ENCODE data around the gene CIDEC.
"Not testable (repeated sequence)": the region's sequence is repeated elsewhere in the genome, so short reads cannot be mapped to it uniquely, and the experiment has no call there.

The CIDEC gene

GRCh38 chr3:9864200-9864927 is 15.7 kb downstream of the CIDEC start:
- Histone ChIP-seq H3K36me3 (ENCODE audit: control insufficient read depth, insufficient read depth, low read length) (no peaks in the 10 kb centered on the region), H3K27me3 (ENCODE audit: control insufficient read depth, insufficient read depth, low read length) (no peaks in the 10 kb centered on the region), H3K9ac (ENCODE audit: low read length) (no peak overlapping the region), H3K4me3 (ENCODE audit: low read length) (peak overlapping the region; percentile 41), H3K27ac (ENCODE audit: low read depth, low read length) (peak overlapping the region; percentile 89), H3K4me1 (ENCODE audit: control insufficient read depth, insufficient read depth, low read length) (peaks cover 22% of the 10 kb centered on the region)

GRCh38 chr3:9863058-9863772 is 16.8 kb downstream of the CIDEC start:
- H3K4me3 ChIP-seq (ENCODE audit: low read length), result peak overlapping the region; percentile 41
- no peak overlapping the region for H3K9ac ChIP-seq (ENCODE audit: low read length)
- peaks cover 22% of the 10 kb centered on the region for H3K4me1 ChIP-seq (ENCODE audit: control insufficient read depth, insufficient read depth, low read length)
- no peaks in the 10 kb centered on the region for H3K36me3 ChIP-seq (ENCODE audit: control insufficient read depth, insufficient read depth, low read length)
- H3K27ac ChIP-seq (ENCODE audit: low read depth, low read length), result peak overlapping the region; percentile 89
- no peaks in the 10 kb centered on the region for H3K27me3 ChIP-seq (ENCODE audit: control insufficient read depth, insufficient read depth, low read length)

- no peak overlapping the region for H3K9ac ChIP-seq (ENCODE audit: low read length)
- H3K4me3 ChIP-seq (ENCODE audit: low read length), result peak overlapping the region; percentile 41
These were observed 17.5 kb downstream of the CIDEC start for GRCh38 chr3:9862391-9863057.

GRCh38 chr3:9861626-9862130 is 18.4 kb downstream of the CIDEC start:
- Histone ChIP-seq H3K9ac (ENCODE audit: low read length) (no peak overlapping the region), H3K36me3 (ENCODE audit: control insufficient read depth, insufficient read depth, low read length) (no peaks in the 10 kb centered on the region), H3K27me3 (ENCODE audit: control insufficient read depth, insufficient read depth, low read length) (no peaks in the 10 kb centered on the region), H3K4me1 (ENCODE audit: control insufficient read depth, insufficient read depth, low read length) (peaks cover 19% of the 10 kb centered on the region), H3K4me3 (ENCODE audit: low read length) (no peak overlapping the region), H3K27ac (ENCODE audit: low read depth, low read length) (peak overlapping the region; percentile 89)

More at GRCh38 chr3:9862391-9863057, 17.5 kb downstream of the CIDEC start:
- Histone ChIP-seq H3K4me1 (ENCODE audit: control insufficient read depth, insufficient read depth, low read length) (peaks cover 22% of the 10 kb centered on the region), H3K27me3 (ENCODE audit: control insufficient read depth, insufficient read depth, low read length) (no peaks in the 10 kb centered on the region), H3K36me3 (ENCODE audit: control insufficient read depth, insufficient read depth, low read length) (no peaks in the 10 kb centered on the region), H3K27ac (ENCODE audit: low read depth, low read length) (peak overlapping the region; percentile 89)

- H3K4me1 ChIP-seq (ENCODE audit: control insufficient read depth, insufficient read depth, low read length), result peaks cover 16% of the 10 kb centered on the region
- H3K9ac ChIP-seq (ENCODE audit: low read length), result no peak overlapping the region
- no peaks in the 10 kb centered on the region for H3K36me3 ChIP-seq (ENCODE audit: control insufficient read depth, insufficient read depth, low read length)
- no peaks in the 10 kb centered on the region for H3K27me3 ChIP-seq (ENCODE audit: control insufficient read depth, insufficient read depth, low read length)
- no peak overlapping the region for H3K27ac ChIP-seq (ENCODE audit: low read depth, low read length)
- H3K4me3 ChIP-seq (ENCODE audit: low read length), result no peak overlapping the region
These were observed 18.9 kb downstream of the CIDEC start for GRCh38 chr3:9861201-9861600.

GRCh38 chr3:9859530-9860025 is 20.5 kb downstream of the CIDEC start:
- Histone ChIP-seq H3K27ac (ENCODE audit: low read depth, low read length) (no peak overlapping the region), H3K4me1 (ENCODE audit: control insufficient read depth, insufficient read depth, low read length) (peaks cover 6% of the 10 kb centered on the region), H3K4me3 (ENCODE audit: low read length) (no peak overlapping the region), H3K27me3 (ENCODE audit: control insufficient read depth, insufficient read depth, low read length) (no peaks in the 10 kb centered on the region), H3K9ac (ENCODE audit: low read length) (no peak overlapping the region), H3K36me3 (ENCODE audit: control insufficient read depth, insufficient read depth, low read length) (no peaks in the 10 kb centered on the region)

GRCh38 chr3:9855594-9855993 is 24.5 kb downstream of the CIDEC start:
- no peak overlapping the region for H3K27ac ChIP-seq (ENCODE audit: low read depth, low read length)
- no peak overlapping the region for H3K9ac ChIP-seq (ENCODE audit: low read length)
- H3K27me3 ChIP-seq (ENCODE audit: control insufficient read depth, insufficient read depth, low read length), result no peaks in the 10 kb centered on the region
- H3K4me1 ChIP-seq (ENCODE audit: control insufficient read depth, insufficient read depth, low read length), result no peaks in the 10 kb centered on the region
- H3K4me3 ChIP-seq (ENCODE audit: low read length), result no peak overlapping the region
- H3K36me3 ChIP-seq (ENCODE audit: control insufficient read depth, insufficient read depth, low read length), result no peaks in the 10 kb centered on the region

GRCh38 chr3:9854291-9854940 is 25.6 kb downstream of the CIDEC start:
- H3K4me1 ChIP-seq (ENCODE audit: control insufficient read depth, insufficient read depth, low read length); H3K36me3 ChIP-seq (ENCODE audit: control insufficient read depth, insufficient read depth, low read length); H3K4me3 ChIP-seq (ENCODE audit: low read length); H3K9ac ChIP-seq (ENCODE audit: low read length); H3K27me3 ChIP-seq (ENCODE audit: control insufficient read depth, insufficient read depth, low read length); H3K27ac ChIP-seq (ENCODE audit: low read depth, low read length): not testable (repeated sequence)

- H3K27me3 ChIP-seq (ENCODE audit: control insufficient read depth, insufficient read depth, low read length), result no peaks in the 10 kb centered on the region
- H3K4me3 ChIP-seq (ENCODE audit: low read length), result no peak overlapping the region
These were observed 27.5 kb downstream of the CIDEC start for GRCh38 chr3:9852528-9852927.

GRCh38 chr3:9851926-9852325 is 28.1 kb downstream of the CIDEC start:
- H3K4me1 ChIP-seq (ENCODE audit: control insufficient read depth, insufficient read depth, low read length); H3K4me3 ChIP-seq (ENCODE audit: low read length); H3K9ac ChIP-seq (ENCODE audit: low read length); H3K27ac ChIP-seq (ENCODE audit: low read depth, low read length); H3K36me3 ChIP-seq (ENCODE audit: control insufficient read depth, insufficient read depth, low read length); H3K27me3 ChIP-seq (ENCODE audit: control insufficient read depth, insufficient read depth, low read length): not testable (repeated sequence)

More at GRCh38 chr3:9852528-9852927, 27.5 kb downstream of the CIDEC start:
- Histone ChIP-seq H3K9ac (ENCODE audit: low read length) (no peak overlapping the region), H3K27ac (ENCODE audit: low read depth, low read length) (no peak overlapping the region), H3K36me3 (ENCODE audit: control insufficient read depth, insufficient read depth, low read length) (no peaks in the 10 kb centered on the region), H3K4me1 (ENCODE audit: control insufficient read depth, insufficient read depth, low read length) (no peaks in the 10 kb centered on the region)

GRCh38 chr3:9851383-9851782 is 28.7 kb downstream of the CIDEC start:
- H3K4me3 ChIP-seq (ENCODE audit: low read length); H3K27ac ChIP-seq (ENCODE audit: low read depth, low read length); H3K9ac ChIP-seq (ENCODE audit: low read length); H3K4me1 ChIP-seq (ENCODE audit: control insufficient read depth, insufficient read depth, low read length); H3K27me3 ChIP-seq (ENCODE audit: control insufficient read depth, insufficient read depth, low read length); H3K36me3 ChIP-seq (ENCODE audit: control insufficient read depth, insufficient read depth, low read length): not testable (repeated sequence)

- not testable (repeated sequence) for H3K4me1 ChIP-seq (ENCODE audit: control insufficient read depth, insufficient read depth, low read length); H3K27ac ChIP-seq (ENCODE audit: low read depth, low read length); H3K36me3 ChIP-seq (ENCODE audit: control insufficient read depth, insufficient read depth, low read length); H3K27me3 ChIP-seq (ENCODE audit: control insufficient read depth, insufficient read depth, low read length); H3K9ac ChIP-seq (ENCODE audit: low read length); H3K4me3 ChIP-seq (ENCODE audit: low read length)
These were observed 31.2 kb downstream of the CIDEC start for GRCh38 chr3:9848860-9849259.

Data from rectal smooth muscle tissue (tissue), 1 donor.